GM21526 (cell line): ENCODE results near the gene LTBP1.
"Not testable (repeated sequence)": the region's sequence is repeated elsewhere in the genome, so short reads cannot be mapped to it uniquely, and the experiment has no call there.

Experiments
- ATAC-seq: cut with Tn5 transposase; IDR thresholded peaks from one replicate; pipeline ENCODE4 v1.9.1; 2021; ENCODE audit warnings: moderate library complexity; ENCODE audit not compliant: unreplicated experiment, low FRiP score

LTBP1 gene

DNA sequence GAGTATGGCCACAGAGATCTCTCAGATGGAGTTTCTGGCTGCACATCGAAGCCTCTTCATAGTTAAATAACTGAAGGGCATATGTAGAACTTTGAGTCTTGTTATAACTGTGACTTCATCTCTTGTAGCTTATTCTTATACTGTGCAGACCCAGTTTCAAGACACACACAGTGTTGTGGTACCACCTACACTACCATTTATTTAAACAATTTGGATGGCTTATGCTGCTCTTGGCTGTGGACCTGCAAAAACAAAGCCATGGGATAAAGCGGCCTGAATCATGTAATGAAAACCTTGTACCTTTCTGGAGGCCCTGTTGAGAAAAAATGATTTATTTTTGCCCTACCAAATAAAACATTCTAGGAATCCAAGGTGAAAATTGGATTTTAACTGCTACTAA is 266.9 kb downstream of the LTBP1 start:
- ATAC-seq, result no peak

DNA sequence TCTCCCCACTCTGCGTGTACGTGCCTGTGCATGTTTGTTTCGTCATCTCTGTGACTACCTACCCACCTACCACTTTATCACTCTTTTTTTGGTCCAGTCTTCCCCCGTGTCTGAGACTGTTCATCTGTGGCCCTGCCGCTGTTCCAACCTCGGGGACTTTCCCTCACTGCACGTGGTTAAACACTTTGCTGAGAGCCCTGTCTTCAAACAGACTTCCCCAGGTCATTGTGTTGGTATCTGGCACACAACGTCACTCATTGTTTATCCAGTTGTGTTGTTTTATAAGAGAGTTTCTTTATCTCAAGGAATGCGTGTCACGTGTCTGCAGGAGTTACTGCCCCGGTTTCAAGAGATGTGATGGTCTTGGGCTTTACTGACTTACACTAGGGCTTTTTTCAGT is 267.7 kb downstream of the LTBP1 start:
- no peak for ATAC-seq

DNA sequence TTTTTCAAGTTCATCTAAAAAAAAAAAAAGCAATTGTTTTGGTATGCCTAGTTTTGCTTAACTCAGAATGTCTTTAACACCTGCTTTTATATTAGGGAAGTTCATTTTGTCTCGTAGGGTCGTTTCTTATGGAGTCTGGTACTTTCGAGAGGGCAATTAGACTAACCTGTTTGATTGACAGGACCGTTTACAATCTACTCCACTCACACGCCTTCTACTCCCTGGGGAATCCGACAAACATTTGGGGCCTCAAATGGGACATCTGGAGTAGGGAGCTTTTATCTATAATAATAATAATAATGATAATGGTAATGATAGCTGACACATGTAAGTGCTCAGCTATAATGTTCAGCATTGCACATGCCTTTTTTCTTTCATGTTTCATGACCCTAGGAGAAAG is 268.1 kb downstream of the LTBP1 start:
- ATAC-seq, result no peak

DNA sequence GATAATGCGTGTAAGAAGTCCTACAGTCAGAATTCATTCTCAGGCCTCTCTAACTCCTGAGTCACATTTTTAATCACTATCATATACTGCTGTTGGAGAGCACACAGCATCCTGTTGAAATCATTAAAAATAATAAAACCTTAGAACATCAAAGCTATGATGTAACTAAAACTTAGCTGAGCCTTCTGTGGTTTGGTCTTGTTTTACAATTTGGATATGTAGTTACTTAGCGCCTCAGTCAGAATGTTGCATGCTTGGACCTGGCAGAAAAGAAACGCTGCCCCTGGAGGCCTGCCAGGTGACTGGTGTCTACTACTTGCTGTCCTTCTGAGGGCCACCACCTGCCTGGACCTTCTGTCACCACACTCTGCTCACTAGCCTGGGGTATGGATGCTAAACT is 268.5 kb downstream of the LTBP1 start:
- no peak for ATAC-seq

DNA sequence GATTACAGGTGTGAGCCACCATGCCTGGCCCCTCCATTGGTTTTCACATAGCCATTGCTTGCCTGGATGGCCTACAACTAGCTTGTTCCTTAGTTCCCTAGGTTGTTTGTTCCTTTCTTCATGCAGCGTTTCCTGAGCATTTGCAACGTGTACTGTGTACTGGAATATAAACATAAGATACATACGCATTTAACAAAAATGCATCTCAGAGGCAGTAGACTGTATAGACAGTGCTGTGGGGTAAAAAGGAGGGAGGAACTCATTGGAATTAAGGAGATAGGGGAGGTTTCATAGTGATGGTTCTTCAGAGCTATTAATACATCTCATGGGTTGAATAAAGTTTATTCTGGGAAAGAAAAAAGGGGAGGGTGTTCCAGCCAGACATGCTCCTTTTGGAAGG is 269.2 kb downstream of the LTBP1 start:
- no peak for ATAC-seq

DNA sequence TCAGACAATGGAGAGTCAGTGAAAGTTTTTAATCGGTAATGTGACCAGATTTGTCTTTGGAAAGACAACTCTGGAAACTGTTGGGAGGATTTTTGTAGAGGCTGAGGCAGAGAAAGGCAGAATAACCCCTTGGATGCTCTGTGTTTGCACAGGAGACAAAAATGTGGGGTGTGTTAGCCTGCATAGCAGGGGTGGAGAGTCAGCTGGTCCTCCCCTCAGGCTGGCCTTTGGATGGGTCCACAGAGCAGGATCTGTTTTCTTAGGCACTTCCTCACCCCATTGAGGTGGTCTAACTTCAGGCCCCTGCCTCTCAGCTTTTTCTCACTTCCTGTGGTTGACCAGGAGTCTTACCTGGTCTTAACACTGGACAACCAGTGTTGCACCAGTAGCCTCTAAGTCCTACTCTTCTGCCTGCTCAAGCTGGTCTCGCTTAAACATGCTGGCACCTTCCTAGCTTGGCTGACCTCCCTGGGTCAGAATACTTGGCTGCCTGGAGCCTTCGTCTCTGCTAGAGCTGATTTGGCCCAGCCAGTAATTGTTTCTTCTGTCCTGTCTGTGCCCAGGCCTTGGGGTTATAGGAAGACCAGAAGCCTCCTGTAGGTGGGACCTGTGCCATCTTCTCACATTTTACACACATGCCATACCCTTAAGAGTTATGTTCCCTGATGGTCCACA is 269.9 kb downstream of the LTBP1 start:
- ATAC-seq, result no peak

DNA sequence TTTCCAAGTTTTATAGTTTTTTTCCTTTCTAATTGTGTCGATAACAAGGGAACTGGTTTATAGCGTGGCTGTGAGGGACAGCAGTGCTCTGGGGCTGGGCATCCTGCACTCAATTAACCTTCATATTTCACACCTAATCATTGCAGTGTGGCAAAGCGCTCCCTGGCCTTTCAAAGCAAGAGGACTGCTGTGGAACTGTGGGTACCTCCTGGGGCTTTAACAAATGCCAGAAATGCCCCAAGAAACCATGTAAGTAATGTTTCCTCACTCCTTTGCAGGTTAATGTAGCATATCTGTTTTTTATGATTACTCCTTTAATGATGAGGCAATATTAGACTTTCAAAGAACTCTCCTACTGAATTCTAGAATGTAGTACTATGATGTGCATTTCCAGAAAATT is 270.7 kb downstream of the LTBP1 start:
- no peak for ATAC-seq

DNA sequence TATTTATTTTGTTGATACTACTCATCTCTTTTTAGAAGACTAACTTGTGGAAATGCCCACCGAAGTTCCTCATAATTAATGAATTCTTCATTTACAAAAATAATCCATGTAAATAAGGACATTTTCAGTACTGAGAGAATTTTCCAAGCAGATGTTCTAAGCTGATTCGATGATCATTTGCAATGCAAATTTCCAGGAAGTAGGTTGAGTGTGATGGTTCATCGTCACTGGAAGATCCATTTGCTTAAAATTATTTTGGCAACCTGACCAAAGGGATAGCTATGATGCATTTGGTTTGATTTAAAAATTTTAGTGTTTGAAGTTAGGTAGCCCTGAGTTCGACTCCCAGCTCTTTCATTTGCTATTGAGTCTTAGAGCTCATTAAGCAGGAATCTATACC is 272.4 kb downstream of the LTBP1 start:
- no peak for ATAC-seq

DNA sequence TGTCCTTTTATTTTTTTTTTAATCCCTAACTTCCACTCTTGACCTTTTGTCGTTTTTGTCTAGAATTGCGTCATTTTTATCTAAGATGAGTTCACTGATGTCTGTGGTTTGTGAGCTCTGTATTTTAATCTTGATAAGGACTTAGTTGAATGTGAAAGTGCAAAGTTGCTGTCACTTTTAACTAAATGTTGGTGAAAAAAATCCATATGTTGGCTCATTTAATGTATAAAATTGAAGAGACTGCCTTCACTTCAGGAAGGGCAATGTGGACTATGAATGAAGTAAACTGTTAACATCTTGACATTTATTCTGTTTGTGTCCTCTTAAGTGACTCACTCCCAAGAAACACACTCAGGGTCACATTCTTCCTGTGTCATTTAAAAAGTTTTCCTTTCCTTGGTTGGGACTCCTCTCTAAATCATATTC is 273.1 kb downstream of the LTBP1 start:
- ATAC-seq, result no peak

DNA sequence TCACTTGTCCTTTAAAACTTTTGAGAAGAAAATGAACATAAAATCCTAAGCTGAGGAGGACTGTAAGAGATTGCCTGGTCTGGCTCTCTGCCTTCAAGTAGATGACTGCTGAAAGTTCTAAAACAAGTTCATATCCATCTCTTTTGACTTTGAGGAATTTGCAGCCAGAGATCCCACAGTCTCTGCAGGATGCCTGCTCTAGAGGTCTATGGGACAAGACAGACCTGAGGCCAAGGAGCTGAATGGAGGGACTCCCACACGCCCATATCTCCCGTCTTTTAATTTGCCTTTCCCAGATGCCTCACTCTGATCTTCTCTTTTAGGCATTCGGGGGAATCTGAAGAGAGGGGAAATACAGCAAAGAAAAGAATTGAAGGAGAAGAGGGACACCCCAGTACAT is 273.8 kb downstream of the LTBP1 start:
- no peak for ATAC-seq

DNA sequence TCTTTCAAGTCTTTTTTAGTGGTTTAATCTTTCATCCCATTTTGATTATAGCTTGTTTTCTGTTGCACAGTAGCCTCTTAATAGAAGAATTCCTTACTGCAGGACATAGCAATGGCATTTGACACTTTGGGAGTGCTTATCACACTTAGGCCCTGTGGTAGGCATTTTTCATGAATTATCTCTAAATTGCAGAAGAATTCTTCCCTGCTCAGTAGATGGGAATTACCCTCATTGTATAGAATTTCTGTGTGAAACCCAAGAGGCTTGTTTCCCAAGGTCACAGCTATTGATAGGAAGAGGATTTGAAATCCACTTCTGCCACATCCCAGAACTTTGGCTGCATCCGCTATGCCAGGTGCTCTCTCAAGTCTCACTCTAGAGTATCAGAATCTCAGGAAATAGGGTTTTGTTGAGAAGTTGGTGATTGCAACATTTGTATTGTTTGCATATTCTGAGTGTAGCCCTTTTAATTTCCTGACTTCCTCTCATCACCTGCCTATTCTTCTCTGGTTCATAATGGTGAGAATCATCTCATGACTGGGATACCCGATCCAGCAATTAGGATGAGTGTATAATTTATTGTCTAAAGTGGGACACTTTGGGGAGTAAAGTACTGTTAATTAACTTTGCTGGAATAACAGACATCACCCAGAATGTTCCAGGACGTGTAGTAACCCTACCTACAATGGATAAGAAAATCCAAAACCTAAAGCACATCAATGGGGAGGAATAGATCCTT is 274.5 kb downstream of the LTBP1 start:
- ATAC-seq, result no peak

DNA sequence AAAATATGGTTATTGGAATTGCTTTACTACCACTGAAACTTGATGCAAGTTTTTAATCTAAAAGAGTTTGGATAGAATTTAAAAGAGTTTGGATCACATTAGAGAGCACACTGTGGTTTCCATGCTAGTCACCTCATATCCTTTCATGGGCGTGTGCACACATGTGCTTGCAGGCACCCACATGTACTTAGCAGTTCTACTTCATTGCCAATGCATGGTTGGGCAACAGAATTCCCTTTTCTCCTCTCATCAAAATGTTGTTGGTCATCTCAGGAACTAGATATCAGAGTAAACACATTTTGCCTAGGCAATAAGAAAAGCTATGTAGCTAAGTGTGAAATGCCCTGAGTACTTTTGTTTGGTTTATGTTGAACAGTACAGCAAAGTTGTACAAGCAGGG is 275.6 kb downstream of the LTBP1 start:
- no peak for ATAC-seq

DNA sequence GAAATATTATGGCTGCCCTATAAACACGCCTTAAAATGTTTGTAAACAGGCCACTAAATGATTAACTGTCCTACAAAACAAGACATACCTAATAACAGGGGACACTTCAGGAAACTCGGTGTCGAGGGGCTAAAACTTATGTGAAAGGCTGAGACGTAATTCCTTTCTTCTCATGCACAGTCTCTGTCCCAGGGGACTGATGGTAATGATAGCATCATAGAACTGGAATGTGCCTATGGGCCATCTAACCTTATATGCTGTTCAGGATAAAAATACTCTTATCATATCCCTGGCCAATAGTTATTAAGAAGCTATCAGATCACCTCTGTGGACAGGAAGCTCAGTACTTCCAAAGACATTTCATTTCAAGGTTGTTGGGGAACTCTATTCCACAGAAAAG is 277.1 kb downstream of the LTBP1 start:
- ATAC-seq, result no peak

DNA sequence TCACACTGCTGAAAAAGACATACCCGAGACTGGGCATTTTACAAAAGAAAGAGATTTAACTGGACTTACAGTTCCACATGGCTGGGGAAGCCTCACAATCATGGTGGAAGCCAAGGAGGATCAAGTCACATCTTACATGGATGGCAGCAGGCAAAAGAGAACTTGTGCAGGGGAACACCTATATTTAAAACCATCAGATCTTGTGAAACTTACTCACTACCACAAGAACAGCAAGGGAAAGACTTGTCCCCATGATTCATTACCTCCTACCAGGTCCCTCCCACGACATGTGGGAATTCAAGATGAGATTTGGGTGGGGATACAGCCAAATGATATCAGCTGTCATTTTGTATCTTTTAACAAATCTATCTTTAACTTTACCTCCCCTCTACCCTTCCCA is 278.6 kb downstream of the LTBP1 start:
- ATAC-seq, result no peak

DNA sequence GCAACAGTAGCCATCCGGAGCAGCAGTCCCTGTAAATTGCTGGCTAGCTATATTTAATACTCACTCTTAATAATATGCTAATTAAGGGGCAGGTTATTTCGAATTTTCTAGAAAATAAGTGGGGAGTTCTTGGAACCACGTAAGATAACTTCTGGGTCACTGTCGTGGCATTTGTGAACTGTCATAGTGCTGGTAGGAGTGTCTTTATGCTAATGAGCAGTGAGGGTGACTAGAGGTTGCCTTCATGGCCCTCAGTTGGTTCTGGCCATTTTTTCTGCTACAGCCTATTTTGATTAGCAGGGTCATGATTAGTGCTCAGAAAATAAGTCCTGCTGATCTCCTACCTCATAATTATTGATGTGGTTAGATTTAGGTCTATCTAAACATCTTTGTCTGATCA is 279.8 kb downstream of the LTBP1 start:
- no peak for ATAC-seq

DNA sequence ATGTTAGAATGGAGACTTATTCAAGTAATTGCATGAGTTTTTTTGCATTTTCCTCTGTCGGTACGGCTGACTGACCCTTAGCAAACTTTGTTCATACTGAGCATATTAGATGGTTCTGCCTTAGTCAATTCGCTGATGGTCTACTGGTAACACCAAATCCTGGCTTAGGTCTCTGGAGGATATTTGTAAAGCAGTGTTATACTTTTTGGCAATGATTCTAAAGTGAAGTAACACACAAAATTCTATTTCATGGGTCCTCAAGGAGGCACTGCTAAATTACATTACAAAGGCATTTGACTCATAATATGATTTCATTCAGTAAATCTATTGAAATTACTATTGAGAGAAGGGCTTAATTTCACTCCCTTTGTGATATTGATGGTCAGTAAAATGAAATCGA is 282.9 kb downstream of the LTBP1 start:
- no peak for ATAC-seq

DNA sequence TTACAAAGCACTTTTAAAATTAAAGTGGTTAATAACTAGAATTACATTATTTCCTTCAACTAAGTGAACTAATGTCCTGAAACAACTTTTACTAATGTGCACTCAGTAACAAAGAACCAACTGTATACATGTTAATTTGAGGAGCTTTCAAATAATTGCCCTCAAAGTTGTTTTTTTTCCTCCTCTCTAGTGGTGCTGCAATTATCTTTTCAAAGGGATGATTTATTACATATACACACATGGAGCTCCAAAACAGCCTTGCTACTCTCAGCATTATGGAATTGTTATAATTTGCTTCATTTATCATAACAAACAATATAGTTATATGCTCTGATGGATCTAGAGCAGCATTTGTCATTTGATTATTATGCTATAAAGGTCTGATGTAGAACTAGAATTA is 283.4 kb downstream of the LTBP1 start:
- no peak for ATAC-seq

DNA sequence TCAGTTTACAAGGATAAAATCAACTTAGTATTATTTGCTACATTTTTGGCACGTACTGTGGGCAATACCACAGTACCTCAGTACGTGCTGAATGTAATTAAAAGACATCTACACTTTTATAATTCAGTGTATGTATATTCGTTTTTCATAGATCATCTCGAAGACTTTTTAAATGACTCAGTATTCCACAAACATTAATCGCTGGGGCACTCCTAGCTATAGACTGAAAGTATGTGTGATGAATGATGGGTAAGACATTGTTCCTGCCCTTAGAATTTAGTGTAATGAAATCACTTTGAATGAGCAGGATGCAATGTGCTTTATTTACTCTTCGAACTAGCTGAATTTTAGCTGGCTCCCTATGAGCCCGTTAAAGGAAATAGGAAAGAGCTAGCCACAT is 284.1 kb downstream of the LTBP1 start:
- no peak for ATAC-seq

DNA sequence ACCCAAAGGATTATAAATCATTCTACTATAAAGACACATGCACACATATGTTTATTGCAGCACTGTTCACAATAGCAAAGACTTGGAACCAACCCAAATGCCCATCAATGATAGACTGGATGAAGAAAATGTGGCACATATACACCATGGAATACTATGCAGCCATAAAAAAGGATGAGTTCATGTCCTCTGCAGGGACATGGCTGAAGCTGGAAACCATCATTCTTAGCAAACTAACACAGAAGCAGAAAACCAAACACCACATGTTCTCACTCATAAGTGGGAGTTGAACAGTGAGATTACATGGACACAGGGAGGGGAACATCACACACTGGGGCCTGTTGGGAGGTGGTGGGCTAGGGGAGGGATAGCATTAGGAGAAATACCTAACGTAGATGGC is 288.8 kb downstream of the LTBP1 start:
- ATAC-seq, result not testable (repeated sequence)

DNA sequence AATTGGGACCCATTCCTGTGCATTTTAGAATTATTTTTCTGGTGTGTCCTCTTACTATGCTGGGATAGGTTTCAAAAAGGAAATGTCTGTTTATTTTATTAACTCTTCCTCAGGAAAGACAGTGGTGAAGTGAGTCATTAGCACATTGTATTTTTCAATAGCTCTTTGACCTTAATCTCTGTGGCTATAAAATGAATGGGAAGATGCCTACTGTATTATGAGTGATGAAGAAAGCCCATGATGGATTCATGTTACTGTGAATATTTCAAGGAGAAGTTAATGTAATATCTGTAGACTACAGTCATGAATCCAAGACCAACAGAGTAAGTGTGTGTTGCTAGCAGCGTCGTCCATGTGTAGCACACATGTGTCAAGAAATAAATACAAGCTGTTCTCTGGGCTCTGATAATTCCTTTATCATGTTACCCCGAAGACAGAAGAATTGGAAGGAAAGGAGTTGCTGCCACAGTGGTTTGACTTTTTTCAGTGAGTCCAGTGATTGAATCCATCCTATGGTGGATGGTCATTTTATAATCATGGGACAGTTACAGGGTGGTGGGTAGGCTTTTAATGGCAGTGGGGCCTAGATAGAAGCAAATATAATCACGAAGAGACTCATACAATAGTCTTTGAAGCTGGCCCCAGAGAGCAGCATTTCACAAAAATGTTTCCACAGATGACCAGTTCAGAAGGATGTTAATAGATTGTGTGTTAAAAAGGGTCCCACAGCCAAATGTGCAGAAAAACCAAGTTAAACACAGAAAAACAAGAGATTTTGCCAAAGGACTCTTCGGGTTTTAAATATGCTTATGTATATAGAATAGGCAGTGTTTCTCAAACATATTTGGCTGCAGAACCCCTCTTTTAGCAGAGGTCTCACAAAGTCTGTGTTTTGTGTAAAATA is 290.0 kb downstream of the LTBP1 start:
- ATAC-seq, result no peak

DNA sequence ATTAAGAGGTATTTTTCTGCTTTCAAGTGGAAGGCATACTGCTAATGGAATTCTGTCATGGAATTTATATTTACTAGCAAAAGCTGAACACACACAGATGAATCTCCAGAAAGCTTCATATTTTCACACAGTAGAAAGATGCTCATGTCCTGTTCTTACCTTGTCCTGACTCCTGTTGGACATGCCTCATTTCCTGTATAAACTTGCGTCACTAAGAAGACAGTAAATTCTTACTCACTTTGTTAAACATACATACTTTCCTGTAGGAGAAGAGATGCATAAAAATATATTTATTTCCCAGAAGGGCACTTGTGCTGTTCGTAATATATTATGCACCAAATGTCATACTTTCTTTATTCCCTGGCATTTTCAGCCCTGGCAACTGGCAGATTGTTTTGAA is 291.4 kb downstream of the LTBP1 start:
- no peak for ATAC-seq
